ENCODE measurements around the gene NBPF20.
"Not testable (repeated sequence)": the region's sequence is repeated elsewhere in the genome, so short reads cannot be mapped to it uniquely, and the experiment has no call there.

The NBPF20 gene

GRCh38 chr1:145429329-145429728, 3.9 kb upstream of the NBPF20 start:
- DNase-seq (ENCODE audit: low spot score): not testable (repeated sequence)

GRCh38 chr1:145424612-145425435, 579 bp downstream of the NBPF20 start:
- DNase-seq (ENCODE audit: low spot score): peak; percentile 56

DNA sequence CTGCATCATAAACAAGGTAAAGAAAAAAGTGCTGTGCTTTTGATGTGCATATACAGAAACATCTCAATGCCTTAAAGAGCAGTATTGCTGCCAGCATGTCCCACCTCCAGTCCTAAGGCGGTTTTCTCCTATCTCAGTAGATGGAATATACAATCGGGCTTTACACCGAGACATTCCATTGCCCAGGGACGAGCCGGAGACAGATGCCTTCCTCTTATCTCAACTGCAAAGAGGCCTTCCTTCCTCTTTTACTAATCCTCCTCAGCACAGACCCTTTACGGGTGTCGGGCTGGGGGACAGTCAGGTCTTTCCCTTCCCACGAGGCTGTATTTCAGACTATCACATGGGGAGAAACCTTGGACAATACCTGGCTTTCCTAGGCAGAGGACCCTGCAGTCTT, 10.3 kb downstream of the NBPF20 start:
- DNase-seq (ENCODE audit: low spot score): not testable (repeated sequence)

DNA sequence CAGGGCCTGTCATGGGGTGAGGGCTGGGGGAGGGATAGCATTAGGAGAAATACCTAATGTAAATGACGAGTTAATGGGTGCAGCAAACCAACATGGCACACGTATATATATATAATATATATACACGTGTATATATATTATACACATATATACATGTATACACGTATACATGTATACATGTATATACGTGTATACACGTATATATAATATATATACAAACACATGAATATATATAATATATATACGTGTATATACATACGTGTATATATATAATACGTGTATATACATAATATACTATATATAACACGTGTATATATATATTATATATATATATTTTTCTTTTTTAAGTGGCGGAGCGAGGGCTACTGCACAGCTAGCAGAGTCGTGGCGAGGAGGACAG, 18.1 kb downstream of the NBPF20 start:
- not testable (repeated sequence) for DNase-seq (ENCODE audit: low spot score)

GRCh38 chr1:145404949-145405348, 20.5 kb downstream of the NBPF20 start:
- not testable (repeated sequence) for DNase-seq (ENCODE audit: low spot score)

DNA sequence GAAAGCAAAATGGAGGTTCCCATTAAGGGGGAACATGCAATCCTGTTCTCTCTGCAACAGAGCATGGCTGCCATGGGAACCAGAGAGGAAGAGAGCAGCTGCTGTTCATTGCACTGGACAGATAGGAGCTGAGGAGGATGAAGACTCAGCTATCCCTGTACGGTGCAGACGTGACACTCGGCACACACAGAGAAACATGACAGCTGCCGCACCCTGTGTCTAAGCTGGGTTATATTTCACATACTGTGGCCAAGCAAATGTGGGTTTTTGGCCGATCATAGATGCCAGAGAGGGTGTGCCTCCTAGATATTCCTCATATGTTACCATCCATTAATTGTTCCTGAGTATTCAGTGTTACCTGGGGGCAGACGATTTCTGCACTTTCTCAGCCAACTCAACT, 24.7 kb downstream of the NBPF20 start:
- not testable (repeated sequence) for DNase-seq (ENCODE audit: low spot score)

All from CD4-positive, alpha-beta T cell treated with Interleukin-2 at 100 ng/mL for 4 hours (primary cell).